ENCODE measurements around the gene EID3. TPM values are rescaled to one million over a fixed set of nuclear protein-coding genes. Genes with fewer than 3 reads are reported as not detected.

Gene EID3
- total RNA-seq, 2 donors from 2014 or later = 8.6 to 18.1 TPM

- Histone ChIP-seq H3K4me1 (replicated peaks) (no peaks in the 10 kb centered on the region), H3K36me3 (peaks cover 0 to under 1% of the 10 kb centered on the region in 2 donors), H3K27me3 (replicated peaks; ENCODE audit: insufficient read depth) (no peaks in the 10 kb centered on the region), H3K4me3 (no peak overlapping the region), H3K27ac (no peak overlapping the region), H3K9me3 (no peaks in the 10 kb centered on the region)
- WGBS = 77% methylated on average over 2 of the region's 2 CpGs
- intact Hi-C loops (cut with DNase I) = no loop called here
- TF ChIP-seq POLR2AphosphoS5 (IDR thresholded peaks at IDR 0.05) (no peak), CTCF (IDR thresholded peaks at IDR 0.05) (no peak), POLR2A (IDR thresholded peaks at IDR 0.05) (no peak)
- no peak for DNase-seq (ENCODE audit: low spot score)
These were observed 32.6 kb downstream of the EID3 start for GRCh38 chr12:104336115-104336514.

- Histone ChIP-seq H3K27me3 (replicated peaks; ENCODE audit: insufficient read depth) (no peaks in the 10 kb centered on the region), H3K36me3 (peaks cover 0 to 6% of the 10 kb centered on the region in 2 donors), H3K4me1 (replicated peaks) (no peaks in the 10 kb centered on the region), H3K4me3 (no peak overlapping the region), H3K27ac (no peak overlapping the region), H3K9me3 (no peaks in the 10 kb centered on the region)
- no peak for DNase-seq (ENCODE audit: low spot score)
- TF ChIP-seq POLR2AphosphoS5 (IDR thresholded peaks at IDR 0.05) (no peak), POLR2A (IDR thresholded peaks at IDR 0.05) (no peak), CTCF (IDR thresholded peaks at IDR 0.05) (no peak)
- intact Hi-C loops (cut with DNase I) = no loop called here
- 90% methylated on average over 7 of the region's 7 CpGs for WGBS
These were observed 33.6 kb downstream of the EID3 start for GRCh38 chr12:104337030-104337558.

- 70% methylated on average over 3 of the region's 3 CpGs for whole genome bisulfite sequencing
- H3K27ac ChIP-seq = no peak overlapping the region
These were observed 36.1 kb downstream of the EID3 start for GRCh38 chr12:104339663-104340062.

GRCh38 chr12:104340177-104340576 is 36.6 kb downstream of the EID3 start:
- Histone ChIP-seq H3K4me3 (no peak overlapping the region), H3K4me1 (replicated peaks) (no peaks in the 10 kb centered on the region), H3K27ac (no peak overlapping the region), H3K9me3 (no peaks in the 10 kb centered on the region), H3K27me3 (replicated peaks; ENCODE audit: insufficient read depth) (no peaks in the 10 kb centered on the region), H3K36me3 (peaks cover 0 to 6% of the 10 kb centered on the region in 2 donors)
- no peak for TF ChIP-seq POLR2AphosphoS5 (IDR thresholded peaks at IDR 0.05)
- no peak for TF ChIP-seq POLR2A (IDR thresholded peaks at IDR 0.05)
- no peak for TF ChIP-seq CTCF (IDR thresholded peaks at IDR 0.05)
- 42% methylated on average over 1 of the region's 1 CpG for WGBS
- DNase-seq (ENCODE audit: low spot score) = no peak
- intact Hi-C loops (cut with DNase I) = no loop called here

More at GRCh38 chr12:104339663-104340062, 36.1 kb downstream of the EID3 start:
- no peaks in the 10 kb centered on the region for H3K27me3 ChIP-seq (replicated peaks; ENCODE audit: insufficient read depth)
- no peak for DNase-seq (ENCODE audit: low spot score)
- intact Hi-C loops (cut with DNase I) = no loop called here
- TF ChIP-seq CTCF (IDR thresholded peaks at IDR 0.05) (no peak), POLR2AphosphoS5 (IDR thresholded peaks at IDR 0.05) (no peak), POLR2A (IDR thresholded peaks at IDR 0.05) (no peak)
- H3K4me1 ChIP-seq (replicated peaks) = no peaks in the 10 kb centered on the region
- no peak overlapping the region for H3K4me3 ChIP-seq
- no peaks in the 10 kb centered on the region for H3K9me3 ChIP-seq
- H3K36me3 ChIP-seq = peaks cover 0 to 6% of the 10 kb centered on the region in 2 donors

- H3K27ac ChIP-seq = no peak overlapping the region
- 52% methylated on average over 6 of the region's 6 CpGs for WGBS
- intact Hi-C loops (cut with DNase I) = no loop called here
- DNase-seq (ENCODE audit: low spot score) = no peak
- peaks cover 0 to 6% of the 10 kb centered on the region in 2 donors for H3K36me3 ChIP-seq
- no peaks in the 10 kb centered on the region for H3K4me1 ChIP-seq (replicated peaks)
- no peaks in the 10 kb centered on the region for H3K27me3 ChIP-seq (replicated peaks; ENCODE audit: insufficient read depth)
- H3K4me3 ChIP-seq = no peak overlapping the region
- no peak for TF ChIP-seq POLR2A (IDR thresholded peaks at IDR 0.05)
- TF ChIP-seq CTCF (IDR thresholded peaks at IDR 0.05) = no peak
- TF ChIP-seq POLR2AphosphoS5 (IDR thresholded peaks at IDR 0.05) = no peak
- H3K9me3 ChIP-seq = no peaks in the 10 kb centered on the region
These were observed 37.5 kb downstream of the EID3 start for GRCh38 chr12:104340925-104341611.

All from prostate gland (tissue), 2 donors.